WTC11 (cell line): Measurements from ENCODE around the gene CYP51A1. TPM values are rescaled to one million over a fixed set of nuclear protein-coding genes. Genes with fewer than 3 reads are reported as not detected.
"Not testable (repeated sequence)": the region's sequence is repeated elsewhere in the genome, so short reads cannot be mapped to it uniquely, and the experiment has no call there.

Source experiments
- ATAC-seq: fragments of 200-7000 bp; cut with Tn5 transposase; 2 replicates; pipeline ENCODE4 v1.10.0; 2021; ENCODE audit warnings: mild to moderate bottlenecking, moderate library complexity
- CTCF ChIA-PET: fragments of 300-600 bp; sonication (Branson Sonifier 250); formaldehyde crosslinking; loops from one replicate; lab custom pipeline; 2021; ENCODE audit warnings: antibody characterized with exemption; lab: Charles Lee
- POLR2A ChIA-PET: fragments of 350-600 bp; sonication (Branson Sonifier 250); formaldehyde crosslinking; loops from one replicate; lab custom pipeline; 2021; ENCODE audit warnings: antibody characterized with exemption; lab: Charles Lee
- DNase-seq: peaks from one replicate; pipeline ENCODE4 v3.0.0; 2021; ENCODE audit warnings: low spot score
- H3K27ac Mint-ChIP-seq: 2 replicates; pipeline ENCODE4 v1.8.0; 2021; ENCODE audit warnings: mixed read lengths
- H3K27me3 Mint-ChIP-seq: 2 replicates; pipeline ENCODE4 v1.8.0; 2021; ENCODE audit warnings: low read depth, mild to moderate bottlenecking, moderate library complexity, mixed read lengths
- H3K36me3 Mint-ChIP-seq: 2 replicates; pipeline ENCODE4 v1.8.0; 2021; ENCODE audit warnings: mixed read lengths
- H3K4me1 Mint-ChIP-seq: 2 replicates; pipeline ENCODE4 v1.8.0; 2022; ENCODE audit warnings: mixed read lengths
- H3K4me3 Mint-ChIP-seq: 2 replicates; pipeline ENCODE4 v1.8.0; 2021; ENCODE audit warnings: mild to moderate bottlenecking, moderate library complexity, mixed read lengths
- H3K9me3 Mint-ChIP-seq: 2 replicates; pipeline ENCODE4 v1.8.0; 2021; ENCODE audit warnings: mixed read lengths
- ATF3 ChIP-seq: sonication (generic); formaldehyde crosslinking; conservative IDR thresholded peaks from 2 replicates; pipeline ENCODE4 v1.8.1; 2022; ENCODE audit warnings: mild to moderate bottlenecking, missing genetic modification reagents
- CBFB ChIP-seq: sonication (generic); formaldehyde crosslinking; IDR thresholded peaks from 2 replicates; pipeline ENCODE4 v1.8.1; 2022; ENCODE audit warnings: mild to moderate bottlenecking, low read depth, missing genetic modification reagents
- CDX4 ChIP-seq: fragments of 250-450 bp; sonication (Bioruptor Pico); IDR thresholded peaks from 2 replicates; pipeline ENCODE4 v1.9.0; 2021; ENCODE audit warnings: moderate library complexity, mild to moderate bottlenecking, inconsistent platforms, borderline replicate concordance
- CREM ChIP-seq: sonication (generic); formaldehyde crosslinking; IDR thresholded peaks from 2 replicates; pipeline ENCODE4 v1.8.1; 2022; ENCODE audit warnings: mild to moderate bottlenecking, missing genetic modification reagents, moderate library complexity
- E2F5 ChIP-seq: sonication (generic); formaldehyde crosslinking; IDR thresholded peaks from 2 replicates; pipeline ENCODE4 v1.8.1; 2022; ENCODE audit warnings: mild to moderate bottlenecking, moderate library complexity, missing genetic modification reagents
- ESRRA ChIP-seq: sonication (generic); formaldehyde crosslinking; IDR thresholded peaks from 2 replicates; pipeline ENCODE4 v1.8.1; 2022; ENCODE audit warnings: mild to moderate bottlenecking, missing genetic modification reagents, borderline replicate concordance
- FOXJ3 ChIP-seq: sonication (generic); formaldehyde crosslinking; IDR thresholded peaks from 2 replicates; pipeline ENCODE4 v1.9.0; 2021; ENCODE audit warnings: missing genetic modification reagents, mild to moderate bottlenecking, borderline replicate concordance
- GABPB1 ChIP-seq: sonication (generic); formaldehyde crosslinking; IDR thresholded peaks from 2 replicates; pipeline ENCODE4 v1.8.1; 2023; ENCODE audit warnings: mild to moderate bottlenecking, missing genetic modification reagents
- IRF1 ChIP-seq: sonication (generic); formaldehyde crosslinking; IDR thresholded peaks from 2 replicates; pipeline ENCODE4 v1.8.0; 2023; ENCODE audit warnings: missing genetic modification reagents
- MAX ChIP-seq: sonication (generic); formaldehyde crosslinking; IDR thresholded peaks from 2 replicates; pipeline ENCODE4 v1.8.0; 2022; ENCODE audit warnings: mild to moderate bottlenecking, missing genetic modification reagents
- NFATC4 ChIP-seq: fragments of 250-450 bp; sonication (Bioruptor Pico); IDR thresholded peaks from 2 replicates; pipeline ENCODE4 v1.9.0; 2021; ENCODE audit warnings: mild to moderate bottlenecking
- SMAD4 ChIP-seq: sonication (generic); formaldehyde crosslinking; IDR thresholded peaks from 2 replicates; pipeline ENCODE4 v1.8.0; 2022; ENCODE audit warnings: mild to moderate bottlenecking, missing genetic modification reagents
- TEAD1 ChIP-seq: sonication (generic); formaldehyde crosslinking; IDR thresholded peaks from 2 replicates; pipeline ENCODE4 v1.8.0; 2022; ENCODE audit warnings: mild to moderate bottlenecking, missing genetic modification reagents
- ZBTB43 ChIP-seq: sonication (generic); formaldehyde crosslinking; IDR thresholded peaks from 2 replicates; pipeline ENCODE4 v1.8.1; 2023; ENCODE audit warnings: mild to moderate bottlenecking, missing genetic modification reagents
- ZNF121 ChIP-seq: sonication (generic); formaldehyde crosslinking; IDR thresholded peaks from 2 replicates; pipeline ENCODE4 v1.8.0; 2023; ENCODE audit warnings: missing genetic modification reagents
- ZNF317 ChIP-seq: sonication (generic); formaldehyde crosslinking; IDR thresholded peaks from 2 replicates; pipeline ENCODE4 v1.8.1; 2023; ENCODE audit warnings: low read depth, mild to moderate bottlenecking, moderate library complexity, missing genetic modification reagents, borderline replicate concordance
- ZSCAN18 ChIP-seq: fragments of 250-450 bp; sonication (Bioruptor Pico); IDR thresholded peaks from 2 replicates; pipeline ENCODE4 v2.1.2; 2022; ENCODE audit warnings: mild to moderate bottlenecking, moderate library complexity
- total RNA-seq: library from RNA; stranded (reverse); gene quantifications from 3 replicates; pipeline ENCODE4 v1.2.3, GENCODE V29; 2021

Gene CYP51A1
- total RNA-seq, 1 experiment from 2014 or later = 81.4 TPM

- TF ChIP-seq SMAD4 (CRISPR knock-in tag) (no peak), IRF1 (CRISPR knock-in tag) (no peak), CREM (CRISPR knock-in tag) (no peak), ATF3 (CRISPR knock-in tag) (no peak)
These were observed 18.5 kb downstream of the CYP51A1 start (continued) for GRCh38 chr7:92115821-92116220.

- H3K27me3 Mint-ChIP-seq = no peaks in the 10 kb centered on the region
- CTCF ChIA-PET = no interaction called here
- DNase-seq = no peak
- no peaks in the 10 kb centered on the region for H3K4me1 Mint-ChIP-seq
- peaks cover 34% of the 10 kb centered on the region for H3K36me3 Mint-ChIP-seq
- ATAC-seq = no peak
- no peaks in the 10 kb centered on the region for H3K9me3 Mint-ChIP-seq
- TF ChIP-seq E2F5 (no peak), IRF1 (CRISPR knock-in tag) (no peak), SMAD4 (CRISPR knock-in tag) (no peak), ZSCAN18 (CRISPR knock-in tag) (no peak), GABPB1 (no peak), NFATC4 (no peak), CDX4 (CRISPR knock-in tag) (no peak), CBFB (no peak), FOXJ3 (CRISPR knock-in tag) (no peak), ZBTB43 (no peak), ZNF317 (CRISPR knock-in tag) (no peak), ESRRA (no peak), MAX (CRISPR knock-in tag) (no peak)
- TF ChIP-seq, all 79 proteins: peak for 0
- POLR2A ChIA-PET = no interaction called here
- Mint-ChIP-seq H3K4me3 (no peak overlapping the region), H3K27ac (no peak overlapping the region)
These were observed 23.4 kb downstream of the CYP51A1 start for GRCh38 chr7:92110857-92111256.

GRCh38 chr7:92108821-92109220, 25.5 kb downstream of the CYP51A1 start:
- ChIA-PET POLR2A (no interaction called here), CTCF (interaction anchor here (1.0 kb wide), 1 partner anchor 228 kb away, joined by 3 read pairs; no protein-coding TSS in a partner anchor)
- no peak overlapping the region for H3K4me3 Mint-ChIP-seq
- DNase-seq (no peak), ATAC-seq (no peak)
- H3K9me3 Mint-ChIP-seq = no peaks in the 10 kb centered on the region
- H3K36me3 Mint-ChIP-seq = peaks cover 21% of the 10 kb centered on the region
- no peak overlapping the region for H3K27ac Mint-ChIP-seq
- no peaks in the 10 kb centered on the region for H3K4me1 Mint-ChIP-seq
- TF ChIP-seq ZNF121 (CRISPR knock-in tag) = peak; percentile 61
- TF ChIP-seq TEAD1 (CRISPR knock-in tag) = no peak
- no peaks in the 10 kb centered on the region for H3K27me3 Mint-ChIP-seq

GRCh38 chr7:92102862-92103261, 31.4 kb downstream of the CYP51A1 start:
- ATAC-seq, DNase-seq, H3K27me3 Mint-ChIP-seq, CTCF ChIA-PET, H3K27ac Mint-ChIP-seq, H3K4me3 Mint-ChIP-seq, POLR2A ChIA-PET, H3K9me3 Mint-ChIP-seq, H3K4me1 Mint-ChIP-seq: not testable (repeated sequence)
- H3K36me3 Mint-ChIP-seq = peaks cover 41% of the 10 kb centered on the region
